SK-N-SH treated with all-trans-retinoic acid at 6 μM for 48 hours (cell line): ENCODE results near the gene LHX2.

Experiments used
- ATAC-seq: fragments of 200-7000 bp; cut with Tn5 transposase; 3 replicates; pipeline ENCODE4 v1.9.1; 2020; ENCODE audit warnings: mild to moderate bottlenecking, moderate library complexity
- ARNTL ChIP-seq: fragments of 450-650 bp; formaldehyde crosslinking; IDR thresholded peaks from 2 replicates; pipeline ENCODE4 v1.5.0; 2020; ENCODE audit warnings: low read depth, mild to moderate bottlenecking, moderate library complexity, borderline replicate concordance
- CSDC2 ChIP-seq: fragments of 250-450 bp; sonication (Bioruptor Pico); IDR thresholded peaks from 2 replicates; pipeline ENCODE4 v1.5.0; 2020; ENCODE audit warnings: mild to moderate bottlenecking, moderate library complexity
- ESRRG ChIP-seq: fragments of 250-450 bp; sonication (Bioruptor Pico); IDR thresholded peaks from 2 replicates; pipeline ENCODE4 v1.6.1; 2021; ENCODE audit warnings: mild to moderate bottlenecking
- GLIS3 ChIP-seq: fragments of 250-450 bp; sonication (Bioruptor Pico); IDR thresholded peaks from 2 replicates; pipeline ENCODE4 v1.5.0; 2020; ENCODE audit warnings: mild to moderate bottlenecking, moderate library complexity
- ISL1 ChIP-seq: fragments of 250-450 bp; sonication (Bioruptor Pico); IDR thresholded peaks from 2 replicates; pipeline ENCODE4 v2.1.2; 2022; ENCODE audit warnings: mild to moderate bottlenecking, moderate library complexity
- OSR1 ChIP-seq: fragments of 250-450 bp; sonication (Bioruptor Pico); IDR thresholded peaks from 2 replicates; pipeline ENCODE4 v1.8.0; 2022; ENCODE audit warnings: moderate library complexity, mild to moderate bottlenecking, inconsistent platforms
- RARB ChIP-seq: fragments of 250-450 bp; sonication (Bioruptor Pico); IDR thresholded peaks from 2 replicates; pipeline ENCODE4 v1.8.0; 2021; ENCODE audit warnings: mild to moderate bottlenecking, moderate library complexity
- SNAI2 ChIP-seq: fragments of 250-450 bp; sonication (Bioruptor Pico); IDR thresholded peaks from 2 replicates; pipeline ENCODE4 v1.5.0; 2020; ENCODE audit warnings: mild to moderate bottlenecking, moderate library complexity
- TCF4 ChIP-seq: fragments of 250-450 bp; sonication (Bioruptor Pico); IDR thresholded peaks from 2 replicates; pipeline ENCODE4 v1.8.0; 2021; ENCODE audit warnings: mild to moderate bottlenecking, moderate library complexity, borderline replicate concordance
- TOX ChIP-seq: fragments of 250-450 bp; sonication (Bioruptor Pico); IDR thresholded peaks from 2 replicates; pipeline ENCODE4 v1.8.0; 2021; ENCODE audit warnings: mild to moderate bottlenecking, moderate library complexity, borderline replicate concordance
- ZC3H10 ChIP-seq: fragments of 250-450 bp; sonication (Bioruptor Pico); IDR thresholded peaks from 2 replicates; pipeline ENCODE4 v1.5.1; 2021; ENCODE audit warnings: mild to moderate bottlenecking, moderate library complexity
- ZFP3 ChIP-seq: fragments of 250-450 bp; sonication (Bioruptor Pico); IDR thresholded peaks from 2 replicates; pipeline ENCODE4 v1.5.0; 2020; ENCODE audit warnings: mild to moderate bottlenecking, moderate library complexity
- ZFP30 ChIP-seq: fragments of 450-650 bp; formaldehyde crosslinking; IDR thresholded peaks from 2 replicates; pipeline ENCODE4 v1.5.0; 2022; ENCODE audit warnings: mild to moderate bottlenecking, moderate library complexity
- ZNF565 ChIP-seq: fragments of 450-650 bp; formaldehyde crosslinking; conservative IDR thresholded peaks from 2 replicates; pipeline ENCODE4 v1.5.0; 2020; ENCODE audit warnings: low read depth, mild to moderate bottlenecking, moderate library complexity
- ZNF70 ChIP-seq: fragments of 450-650 bp; formaldehyde crosslinking; IDR thresholded peaks from 2 replicates; pipeline ENCODE4 v1.5.0; 2020; ENCODE audit warnings: mild to moderate bottlenecking, moderate library complexity
- ZNF8 ChIP-seq: fragments of 450-650 bp; formaldehyde crosslinking; IDR thresholded peaks from 2 replicates; pipeline ENCODE4 v1.5.0; 2020; ENCODE audit warnings: mild to moderate bottlenecking, moderate library complexity
- TF ChIP-seq, protein P1 (sequence below): fragments of 250-450 bp; sonication (Bioruptor Pico); IDR thresholded peaks from 2 replicates; pipeline ENCODE4 v1.5.0; 2020; ENCODE audit warnings: mild to moderate bottlenecking, moderate library complexity
- TF ChIP-seq, protein P2 (sequence below): fragments of 250-450 bp; sonication (Bioruptor Pico); IDR thresholded peaks from 2 replicates; pipeline ENCODE4 v1.5.1; 2020; ENCODE audit warnings: low read depth, mild to moderate bottlenecking, moderate library complexity
- TF ChIP-seq, protein P3 (sequence below): fragments of 250-450 bp; sonication (Bioruptor Pico); IDR thresholded peaks from 2 replicates; pipeline ENCODE4 v1.8.0; 2020; ENCODE audit warnings: mild to moderate bottlenecking, moderate library complexity, borderline replicate concordance

Gene LHX2

DNA sequence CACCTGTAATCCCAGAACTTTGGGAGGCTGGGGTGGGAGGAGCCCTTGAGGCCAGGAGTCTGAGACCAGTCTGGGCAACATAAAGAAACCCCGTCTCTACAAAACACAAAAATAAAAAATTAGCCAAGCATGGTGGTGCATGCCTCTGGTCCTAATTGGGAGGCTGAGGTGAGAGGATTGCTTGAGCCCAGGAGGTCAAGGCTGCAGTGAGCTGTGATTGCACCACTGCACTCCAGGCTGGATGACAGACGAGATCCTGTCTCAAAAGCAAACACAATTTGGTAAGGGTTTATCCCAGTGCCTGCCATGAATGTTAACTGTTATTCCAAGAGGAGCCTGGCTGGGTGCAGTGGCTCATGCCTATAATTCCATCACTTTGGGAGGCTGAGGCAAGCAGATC lies 71.1 kb downstream of the LHX2 start:
- no peak for ATAC-seq

More for the DNA sequence above, 71.1 kb downstream of the LHX2 start:
- no peak for TF ChIP-seq ZNF565 (CRISPR knock-in tag)
- no peak for TF ChIP-seq CSDC2
- no peak for TF ChIP-seq RARB (CRISPR knock-in tag)
- no peak for TF ChIP-seq ZNF8
- TF ChIP-seq ESRRG (CRISPR knock-in tag) = no peak
- no peak for TF ChIP-seq ARNTL
- no peak for TF ChIP-seq ZC3H10
- no peak for TF ChIP-seq ZNF70 (CRISPR knock-in tag)
- no peak for TF ChIP-seq ISL1 (CRISPR knock-in tag)
- no peak for TF ChIP-seq SNAI2 (CRISPR knock-in tag)
- TF ChIP-seq TOX (CRISPR knock-in tag) = no peak
- no peak for TF ChIP-seq OSR1 (CRISPR knock-in tag)
- TF ChIP-seq, protein P1, sequence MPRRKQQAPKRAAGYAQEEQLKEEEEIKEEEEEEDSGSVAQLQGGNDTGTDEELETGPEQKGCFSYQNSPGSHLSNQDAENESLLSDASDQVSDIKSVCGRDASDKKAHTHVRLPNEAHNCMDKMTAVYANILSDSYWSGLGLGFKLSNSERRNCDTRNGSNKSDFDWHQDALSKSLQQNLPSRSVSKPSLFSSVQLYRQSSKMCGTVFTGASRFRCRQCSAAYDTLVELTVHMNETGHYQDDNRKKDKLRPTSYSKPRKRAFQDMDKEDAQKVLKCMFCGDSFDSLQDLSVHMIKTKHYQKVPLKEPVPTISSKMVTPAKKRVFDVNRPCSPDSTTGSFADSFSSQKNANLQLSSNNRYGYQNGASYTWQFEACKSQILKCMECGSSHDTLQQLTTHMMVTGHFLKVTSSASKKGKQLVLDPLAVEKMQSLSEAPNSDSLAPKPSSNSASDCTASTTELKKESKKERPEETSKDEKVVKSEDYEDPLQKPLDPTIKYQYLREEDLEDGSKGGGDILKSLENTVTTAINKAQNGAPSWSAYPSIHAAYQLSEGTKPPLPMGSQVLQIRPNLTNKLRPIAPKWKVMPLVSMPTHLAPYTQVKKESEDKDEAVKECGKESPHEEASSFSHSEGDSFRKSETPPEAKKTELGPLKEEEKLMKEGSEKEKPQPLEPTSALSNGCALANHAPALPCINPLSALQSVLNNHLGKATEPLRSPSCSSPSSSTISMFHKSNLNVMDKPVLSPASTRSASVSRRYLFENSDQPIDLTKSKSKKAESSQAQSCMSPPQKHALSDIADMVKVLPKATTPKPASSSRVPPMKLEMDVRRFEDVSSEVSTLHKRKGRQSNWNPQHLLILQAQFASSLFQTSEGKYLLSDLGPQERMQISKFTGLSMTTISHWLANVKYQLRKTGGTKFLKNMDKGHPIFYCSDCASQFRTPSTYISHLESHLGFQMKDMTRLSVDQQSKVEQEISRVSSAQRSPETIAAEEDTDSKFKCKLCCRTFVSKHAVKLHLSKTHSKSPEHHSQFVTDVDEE (CRISPR knock-in tag) = no peak
- no peak for TF ChIP-seq TCF4
- TF ChIP-seq, protein P2, sequence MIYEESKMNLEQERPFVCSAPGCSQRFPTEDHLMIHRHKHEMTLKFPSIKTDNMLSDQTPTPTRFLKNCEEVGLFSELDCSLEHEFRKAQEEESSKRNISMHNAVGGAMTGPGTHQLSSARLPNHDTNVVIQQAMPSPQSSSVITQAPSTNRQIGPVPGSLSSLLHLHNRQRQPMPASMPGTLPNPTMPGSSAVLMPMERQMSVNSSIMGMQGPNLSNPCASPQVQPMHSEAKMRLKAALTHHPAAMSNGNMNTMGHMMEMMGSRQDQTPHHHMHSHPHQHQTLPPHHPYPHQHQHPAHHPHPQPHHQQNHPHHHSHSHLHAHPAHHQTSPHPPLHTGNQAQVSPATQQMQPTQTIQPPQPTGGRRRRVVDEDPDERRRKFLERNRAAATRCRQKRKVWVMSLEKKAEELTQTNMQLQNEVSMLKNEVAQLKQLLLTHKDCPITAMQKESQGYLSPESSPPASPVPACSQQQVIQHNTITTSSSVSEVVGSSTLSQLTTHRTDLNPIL (CRISPR knock-in tag) = no peak
- no peak for TF ChIP-seq ZFP3 (CRISPR knock-in tag)
- TF ChIP-seq, protein P3, sequence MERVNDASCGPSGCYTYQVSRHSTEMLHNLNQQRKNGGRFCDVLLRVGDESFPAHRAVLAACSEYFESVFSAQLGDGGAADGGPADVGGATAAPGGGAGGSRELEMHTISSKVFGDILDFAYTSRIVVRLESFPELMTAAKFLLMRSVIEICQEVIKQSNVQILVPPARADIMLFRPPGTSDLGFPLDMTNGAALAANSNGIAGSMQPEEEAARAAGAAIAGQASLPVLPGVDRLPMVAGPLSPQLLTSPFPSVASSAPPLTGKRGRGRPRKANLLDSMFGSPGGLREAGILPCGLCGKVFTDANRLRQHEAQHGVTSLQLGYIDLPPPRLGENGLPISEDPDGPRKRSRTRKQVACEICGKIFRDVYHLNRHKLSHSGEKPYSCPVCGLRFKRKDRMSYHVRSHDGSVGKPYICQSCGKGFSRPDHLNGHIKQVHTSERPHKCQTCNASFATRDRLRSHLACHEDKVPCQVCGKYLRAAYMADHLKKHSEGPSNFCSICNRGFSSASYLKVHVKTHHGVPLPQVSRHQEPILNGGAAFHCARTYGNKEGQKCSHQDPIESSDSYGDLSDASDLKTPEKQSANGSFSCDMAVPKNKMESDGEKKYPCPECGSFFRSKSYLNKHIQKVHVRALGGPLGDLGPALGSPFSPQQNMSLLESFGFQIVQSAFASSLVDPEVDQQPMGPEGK (CRISPR knock-in tag) = no peak
- TF ChIP-seq GLIS3 (CRISPR knock-in tag) = no peak
- no peak for TF ChIP-seq ZFP30
